ENCODE data around the gene KRT35.

The KRT35 gene

GRCh38 chr17:41481036-41481435, at the start of gene KRT35:
Gene KRT35 (minus strand): TSS chr17:41481151. CDS start chr17:41481097, 54 bp downstream.
- no peak for DNase-seq
- in situ Hi-C loops (cut with MboI; ENCODE audit: low pct_unique_long_range_greater_than_20kb, low sequenced_read_pairs) = no loop called here

DNA sequence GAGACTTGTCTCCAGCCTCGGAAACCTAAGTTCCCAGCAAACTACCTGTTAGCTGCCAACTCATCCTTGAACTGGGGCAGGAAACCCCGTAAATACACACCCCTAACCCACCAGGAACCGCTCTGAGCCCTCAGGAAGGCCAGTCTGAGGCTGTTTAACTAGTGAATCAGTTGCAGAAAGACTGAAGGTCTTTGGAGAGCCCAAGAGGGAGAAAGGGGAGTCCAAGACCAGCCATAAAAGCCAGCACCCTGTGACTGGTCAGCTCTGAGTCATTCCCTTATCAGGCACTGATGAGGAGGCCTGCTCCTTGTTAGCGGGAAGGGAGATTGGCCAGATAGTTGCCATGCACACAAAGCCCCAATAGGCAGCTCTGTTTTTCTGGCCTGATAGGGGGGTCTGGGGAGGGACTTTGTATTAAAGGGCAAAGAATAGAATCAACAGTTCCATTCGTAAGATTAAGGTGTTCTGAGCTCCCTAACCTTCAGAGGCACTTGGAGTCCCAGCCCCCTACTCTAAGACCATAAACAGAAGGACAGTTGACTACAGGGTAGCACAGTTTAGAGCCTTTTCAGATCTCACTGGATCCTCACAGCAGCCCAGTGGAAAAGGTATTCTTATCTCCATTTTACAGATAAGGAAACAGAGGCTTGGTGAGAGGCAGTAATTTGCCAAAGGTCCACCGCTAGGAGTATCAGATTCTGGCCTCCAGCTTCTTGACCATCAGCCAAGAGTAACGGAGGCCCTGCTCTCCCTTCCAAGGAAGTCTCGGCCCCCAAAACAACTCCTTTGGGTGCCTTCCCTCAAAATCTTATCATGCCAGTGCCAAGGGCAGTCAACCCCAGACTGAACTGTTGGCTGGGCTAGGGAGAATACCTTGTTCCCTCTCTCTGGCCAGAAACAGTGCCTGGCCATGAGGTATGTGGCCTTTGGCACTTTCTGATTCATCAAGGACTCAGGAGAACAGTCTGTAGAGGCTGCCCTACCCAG, 49.4 kb upstream of the KRT35 start:
- in situ Hi-C loops (cut with MboI; ENCODE audit: low pct_unique_long_range_greater_than_20kb, low sequenced_read_pairs) = no loop called here
- DNase-seq = no peak

- in situ Hi-C loops (cut with MboI; ENCODE audit: low pct_unique_long_range_greater_than_20kb, low sequenced_read_pairs) = no loop called here
- DNase-seq = no peak
Measured at GRCh38 chr17:41529491-41529915, 48.6 kb upstream of the KRT35 start.

GRCh38 chr17:41528959-41529353, 48.0 kb upstream of the KRT35 start:
- no peak for DNase-seq
- in situ Hi-C loops (cut with MboI; ENCODE audit: low pct_unique_long_range_greater_than_20kb, low sequenced_read_pairs) = no loop called here

DNA sequence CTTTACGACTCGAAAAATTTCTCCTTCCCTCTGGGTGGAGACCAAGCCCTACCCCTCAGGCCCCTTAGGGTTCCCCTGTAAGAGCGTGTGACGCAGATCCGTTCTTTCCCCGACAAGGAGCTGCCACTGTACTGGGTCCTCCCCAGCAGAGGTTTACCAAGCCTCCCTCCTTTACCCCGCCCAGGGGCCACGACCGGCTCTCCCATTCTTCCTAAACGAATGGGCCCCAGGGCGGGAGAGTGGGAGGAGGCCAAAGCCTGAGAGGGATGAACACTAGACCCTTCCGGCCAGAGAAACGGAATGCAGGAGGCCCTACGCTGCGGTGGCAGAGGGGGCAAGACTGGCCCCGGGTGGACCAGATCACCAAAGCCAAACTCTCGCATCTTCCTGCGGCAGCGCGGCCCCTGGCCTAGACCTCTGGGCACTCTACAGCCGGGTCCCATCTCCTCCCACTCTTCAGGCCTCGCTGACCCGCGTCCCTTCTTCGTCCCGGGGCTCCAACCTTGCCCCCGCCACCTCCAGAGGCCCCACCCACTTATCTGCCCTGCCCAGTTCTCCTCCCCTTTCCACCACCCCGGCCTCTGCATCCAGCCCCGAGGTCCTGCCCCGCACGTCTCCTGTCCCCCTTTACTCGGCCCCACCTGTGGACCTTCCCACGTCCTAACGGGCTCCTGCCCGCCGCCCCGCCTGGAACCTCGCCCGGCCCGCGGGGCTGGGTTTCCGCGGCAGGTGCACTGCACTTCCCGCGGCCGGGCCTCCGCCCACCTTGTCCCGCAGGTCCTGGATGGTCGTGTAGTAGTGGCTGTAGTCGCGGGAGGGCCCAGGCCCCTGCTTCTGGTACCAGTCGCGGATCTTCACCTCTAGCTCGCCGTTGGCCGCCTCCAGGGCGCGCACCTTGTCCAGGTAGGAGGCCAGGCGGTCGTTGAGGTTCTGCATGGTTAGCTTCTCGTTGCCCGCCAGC, 46.4 kb upstream of the KRT35 start:
- in situ Hi-C loops (cut with MboI; ENCODE audit: low pct_unique_long_range_greater_than_20kb, low sequenced_read_pairs) = no loop called here
- no peak for DNase-seq

DNA sequence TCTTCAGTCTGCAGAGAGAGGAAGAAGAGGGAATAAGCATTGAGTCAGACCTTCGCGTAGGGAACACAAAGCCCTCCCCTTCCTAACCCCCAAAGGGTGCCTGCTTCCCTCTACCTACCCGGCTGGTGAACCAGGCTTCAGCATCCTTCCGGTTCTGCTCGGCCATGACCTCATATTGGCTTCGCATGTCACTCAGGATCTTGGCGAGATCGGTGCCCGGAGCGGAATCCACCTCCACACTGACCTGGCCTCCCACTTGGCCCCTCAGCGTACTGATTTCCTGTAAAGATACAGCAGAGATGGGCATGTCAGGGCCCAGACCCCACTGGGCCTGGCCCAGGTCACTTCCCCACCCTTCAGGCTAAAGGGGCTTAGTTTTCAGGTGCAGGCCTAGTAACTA, 43.3 kb upstream of the KRT35 start:
- DNase-seq = no peak
- in situ Hi-C loops (cut with MboI; ENCODE audit: low pct_unique_long_range_greater_than_20kb, low sequenced_read_pairs) = loop anchor here (25.0 kb wide), 1 partner anchor 612 kb away; no protein-coding TSS in a partner anchor

DNA sequence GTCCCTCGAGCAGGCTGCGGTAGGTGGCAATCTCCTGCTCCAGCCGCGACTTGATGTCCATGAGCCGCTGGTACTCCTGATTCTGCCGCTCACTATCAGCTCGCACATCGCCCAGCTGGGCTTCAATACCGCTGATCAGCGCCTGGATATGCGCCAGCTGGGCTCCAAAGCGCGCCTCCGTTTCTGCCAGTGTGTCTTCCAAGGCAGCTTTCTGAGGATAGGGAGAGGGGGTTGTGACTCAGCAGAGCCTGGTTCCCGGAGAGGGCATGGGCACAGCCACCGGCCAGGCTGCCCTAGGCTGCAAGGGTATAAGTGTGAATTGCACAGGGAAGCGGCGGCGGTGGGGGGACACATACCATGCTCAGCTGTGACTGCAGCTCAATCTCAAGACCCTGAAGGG, 42.8 kb upstream of the KRT35 start:
- DNase-seq = no peak
- in situ Hi-C loops (cut with MboI; ENCODE audit: low pct_unique_long_range_greater_than_20kb, low sequenced_read_pairs) = loop anchor here (25.0 kb wide), 1 partner anchor 611 kb away; no protein-coding TSS in a partner anchor

DNA sequence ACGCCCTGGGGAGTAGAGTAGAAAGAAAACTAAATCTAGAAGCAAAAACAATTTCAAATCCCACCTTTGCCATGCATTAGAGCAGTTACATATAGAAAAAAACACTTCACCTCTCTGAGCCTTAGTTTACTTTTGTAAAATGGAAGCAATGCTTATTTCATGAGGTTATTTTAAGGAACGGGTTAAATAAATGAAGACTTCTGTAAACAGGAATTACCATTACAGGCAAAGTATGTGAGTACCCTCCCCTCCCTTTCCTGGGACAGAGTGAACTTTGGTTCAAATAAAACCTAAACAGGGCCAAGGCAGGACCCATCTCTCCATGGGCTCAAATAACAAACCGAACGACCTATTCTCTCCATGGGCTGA, 42.3 kb upstream of the KRT35 start:
- in situ Hi-C loops (cut with MboI; ENCODE audit: low pct_unique_long_range_greater_than_20kb, low sequenced_read_pairs) = loop anchor here (25.0 kb wide), 1 partner anchor 611 kb away; no protein-coding TSS in a partner anchor
- DNase-seq = no peak

GRCh38 chr17:41522301-41523224, 41.6 kb upstream of the KRT35 start:
- in situ Hi-C loops (cut with MboI; ENCODE audit: low pct_unique_long_range_greater_than_20kb, low sequenced_read_pairs) = loop anchor here (25.0 kb wide), 1 partner anchor 610 kb away; no protein-coding TSS in a partner anchor

DNA sequence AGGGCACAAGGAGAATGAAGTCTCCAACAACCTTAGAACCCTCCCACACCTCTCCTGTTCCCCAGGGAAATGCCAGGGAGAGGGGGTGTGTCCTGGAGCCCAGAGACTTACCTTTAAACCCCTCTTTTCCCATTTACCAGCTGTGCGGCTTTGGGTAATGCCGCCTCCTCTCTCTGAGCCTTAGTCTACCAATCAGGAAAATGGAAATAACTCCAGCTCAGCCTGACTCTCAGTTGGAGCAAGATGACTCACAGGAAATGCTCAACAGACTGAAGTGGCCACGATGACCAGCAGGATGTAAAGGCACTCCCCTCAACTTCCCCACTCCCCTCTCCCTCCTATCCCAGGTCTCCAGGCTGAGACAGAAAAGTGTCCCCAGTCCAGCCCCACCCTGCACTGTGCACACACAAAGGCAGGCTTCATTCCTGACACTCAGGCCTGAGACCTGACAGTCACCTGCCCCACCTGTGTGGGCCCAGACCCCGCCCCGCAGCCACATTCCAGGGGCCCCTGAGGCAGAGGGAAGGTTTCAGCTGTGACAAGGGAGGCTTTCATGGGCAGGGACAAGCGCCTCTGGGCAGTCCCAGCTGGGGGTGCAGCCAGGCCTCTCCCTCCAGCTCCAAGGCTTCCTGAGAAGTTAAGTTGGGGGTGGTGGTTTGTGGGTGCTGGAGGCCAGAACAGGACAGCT, 40.8 kb upstream of the KRT35 start:
- no peak for DNase-seq
- in situ Hi-C loops (cut with MboI; ENCODE audit: low pct_unique_long_range_greater_than_20kb, low sequenced_read_pairs) = loop anchor here (25.0 kb wide), 1 partner anchor 609 kb away; no protein-coding TSS in a partner anchor

More at GRCh38 chr17:41522301-41523224, 41.6 kb upstream of the KRT35 start:
- DNase-seq = no peak

DNA sequence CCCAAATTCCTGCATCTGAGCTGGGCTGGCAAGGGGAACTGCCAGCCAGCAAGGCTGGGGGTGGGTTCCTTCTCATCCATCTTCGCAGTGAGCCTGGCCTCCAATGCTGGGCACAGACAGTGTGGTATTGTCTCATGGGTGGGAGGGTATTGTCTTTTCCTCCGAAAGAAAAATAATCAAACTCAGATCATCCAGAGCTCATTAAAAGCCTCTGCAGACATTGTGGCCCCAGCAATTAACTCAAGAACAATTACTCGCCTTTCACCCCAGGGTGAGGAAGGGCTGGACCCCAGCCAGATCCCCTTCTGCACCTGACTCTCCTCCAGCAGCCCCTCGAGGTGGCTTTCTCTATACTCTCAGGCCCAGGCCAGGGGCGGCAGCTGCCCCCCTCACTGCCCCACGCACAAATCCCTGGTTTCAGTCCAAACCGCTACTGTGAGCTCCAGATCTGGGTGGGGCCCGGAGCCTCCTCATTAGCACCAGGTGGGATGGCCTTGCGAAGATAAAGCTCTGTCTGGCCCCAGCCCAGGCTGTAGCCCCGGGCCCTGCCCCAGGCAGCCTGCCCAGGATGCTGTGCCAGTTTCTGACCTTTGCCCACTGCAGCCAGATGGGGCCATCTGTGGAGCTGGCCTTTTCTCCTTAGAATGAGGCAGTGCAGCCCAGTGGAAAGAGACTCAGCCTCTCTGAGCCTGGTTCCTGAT, 40.0 kb upstream of the KRT35 start:
- DNase-seq = no peak
- in situ Hi-C loops (cut with MboI; ENCODE audit: low pct_unique_long_range_greater_than_20kb, low sequenced_read_pairs) = loop anchor here (25.0 kb wide), 1 partner anchor 609 kb away; no protein-coding TSS in a partner anchor

GRCh38 chr17:41519501-41520224, 38.7 kb upstream of the KRT35 start:
- DNase-seq = no peak
- in situ Hi-C loops (cut with MboI; ENCODE audit: low pct_unique_long_range_greater_than_20kb, low sequenced_read_pairs) = loop anchor here (25.0 kb wide), 1 partner anchor 607 kb away; no protein-coding TSS in a partner anchor

GRCh38 chr17:41518789-41519449, 38.0 kb upstream of the KRT35 start, which contains the start of gene KRT15:
Gene KRT15 (minus strand): TSS chr17:41518890. CDS start chr17:41518827, 63 bp downstream.
- DNase-seq = no peak
- in situ Hi-C loops (cut with MboI; ENCODE audit: low pct_unique_long_range_greater_than_20kb, low sequenced_read_pairs) = loop anchor here (25.0 kb wide), 1 partner anchor 607 kb away; no protein-coding TSS in a partner anchor

GRCh38 chr17:41518031-41518430, 37.1 kb upstream of the KRT35 start:
- in situ Hi-C loops (cut with MboI; ENCODE audit: low pct_unique_long_range_greater_than_20kb, low sequenced_read_pairs) = loop anchor here (25.0 kb wide), 1 partner anchor 606 kb away; no protein-coding TSS in a partner anchor
- no peak for DNase-seq

DNA sequence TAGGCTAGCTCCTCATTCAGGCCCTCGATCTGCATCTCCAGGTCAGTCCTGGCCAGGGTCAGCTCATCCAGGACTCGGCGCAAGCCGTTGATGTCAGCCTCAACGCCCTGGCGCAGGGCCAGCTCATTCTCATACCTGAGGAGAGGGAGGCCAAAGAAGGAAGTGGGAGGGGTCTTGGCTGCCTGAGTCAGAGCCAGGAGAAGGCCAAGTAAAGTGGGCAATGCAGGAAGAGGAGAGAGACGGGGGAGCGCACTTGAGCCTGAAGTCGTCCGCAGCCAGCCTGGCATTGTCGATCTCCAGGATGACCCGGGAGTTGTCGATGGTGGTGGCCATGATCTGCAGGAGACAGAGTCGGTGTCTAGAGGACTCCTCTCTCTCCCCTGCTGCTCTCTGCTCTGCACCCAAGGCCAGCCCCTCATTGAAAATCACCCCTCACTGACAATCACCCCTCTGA, 35.9 kb upstream of the KRT35 start:
- in situ Hi-C loops (cut with MboI; ENCODE audit: low pct_unique_long_range_greater_than_20kb, low sequenced_read_pairs) = loop anchor here (25.0 kb wide), 1 partner anchor 605 kb away; no protein-coding TSS in a partner anchor
- DNase-seq = no peak
